HTERT RPE-1 (cell line): ENCODE results near the gene TIMM17A.

Source experiments
- in situ Hi-C: fragments of 300-500 bp; cut with MboI; formaldehyde crosslinking; loops from 4 replicates; pipeline ENCODE4 v1.14.3; 2020; ENCODE audit warnings: low sequenced_read_pairs

Gene TIMM17A

DNA sequence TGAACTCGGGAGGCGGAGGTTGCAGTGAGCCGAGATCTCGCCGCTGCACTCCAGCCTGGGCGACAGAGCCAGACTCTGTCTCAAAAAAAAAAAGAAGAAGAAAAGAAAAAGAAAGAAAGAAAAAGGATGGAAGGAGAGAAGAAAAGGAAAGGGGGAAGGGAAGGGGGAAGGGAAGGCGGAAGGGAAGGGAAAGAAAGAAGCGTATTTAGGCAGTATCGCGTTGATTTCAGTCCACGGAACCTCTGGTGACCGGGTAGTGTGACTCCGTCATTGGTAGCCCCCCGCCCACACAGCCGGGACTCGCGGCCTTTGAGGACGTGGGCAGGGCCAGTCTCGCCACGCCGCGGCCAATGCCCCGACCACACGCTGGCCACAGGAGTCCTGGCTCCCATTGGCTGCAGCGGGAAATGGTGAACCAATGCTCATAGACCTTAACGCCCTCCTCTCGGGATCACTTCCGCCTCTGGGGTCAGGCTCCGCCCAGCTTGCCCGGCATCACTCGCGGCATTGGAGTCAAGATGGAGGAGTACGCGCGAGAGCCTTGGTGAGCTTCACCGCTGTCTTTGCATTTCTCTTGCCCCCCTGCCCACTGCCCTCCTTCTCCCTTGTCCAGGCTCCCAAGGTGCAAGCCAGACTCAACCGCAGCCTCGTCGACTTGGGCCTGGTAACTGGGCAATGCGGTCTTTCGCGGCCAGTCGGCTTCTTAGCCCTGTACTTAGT lies at the start of gene TIMM17A:
TSS of gene TIMM17A (plus strand) at position 495 of the 720 bp plus-strand sequence. CDS start at position 519, 24 bp downstream.
- in situ Hi-C loops = no loop called here

GRCh38 chr1:201906336-201906735 lies 49.0 kb upstream of the TIMM17A start:
- in situ Hi-C loops = no loop called here

DNA sequence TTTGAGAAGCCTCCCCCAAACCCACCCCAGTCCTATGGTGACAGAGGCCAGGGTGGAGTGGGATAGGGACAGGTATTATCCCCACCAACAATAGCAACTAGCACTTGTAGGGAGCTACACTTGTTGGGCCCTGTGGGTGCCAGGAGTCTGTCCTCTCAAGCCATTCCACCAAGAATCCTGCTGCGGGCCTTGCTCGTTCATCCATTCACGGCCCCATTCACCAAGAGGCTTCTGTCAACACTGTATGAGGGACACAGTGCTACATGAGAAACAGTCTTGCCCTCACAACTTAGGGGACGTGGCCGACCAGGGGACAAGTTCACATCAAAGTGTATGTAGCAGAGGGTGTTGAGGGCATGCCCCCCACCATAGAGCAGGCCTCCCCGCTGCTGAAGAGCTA lies 47.7 kb upstream of the TIMM17A start:
- in situ Hi-C loops = no loop called here

DNA sequence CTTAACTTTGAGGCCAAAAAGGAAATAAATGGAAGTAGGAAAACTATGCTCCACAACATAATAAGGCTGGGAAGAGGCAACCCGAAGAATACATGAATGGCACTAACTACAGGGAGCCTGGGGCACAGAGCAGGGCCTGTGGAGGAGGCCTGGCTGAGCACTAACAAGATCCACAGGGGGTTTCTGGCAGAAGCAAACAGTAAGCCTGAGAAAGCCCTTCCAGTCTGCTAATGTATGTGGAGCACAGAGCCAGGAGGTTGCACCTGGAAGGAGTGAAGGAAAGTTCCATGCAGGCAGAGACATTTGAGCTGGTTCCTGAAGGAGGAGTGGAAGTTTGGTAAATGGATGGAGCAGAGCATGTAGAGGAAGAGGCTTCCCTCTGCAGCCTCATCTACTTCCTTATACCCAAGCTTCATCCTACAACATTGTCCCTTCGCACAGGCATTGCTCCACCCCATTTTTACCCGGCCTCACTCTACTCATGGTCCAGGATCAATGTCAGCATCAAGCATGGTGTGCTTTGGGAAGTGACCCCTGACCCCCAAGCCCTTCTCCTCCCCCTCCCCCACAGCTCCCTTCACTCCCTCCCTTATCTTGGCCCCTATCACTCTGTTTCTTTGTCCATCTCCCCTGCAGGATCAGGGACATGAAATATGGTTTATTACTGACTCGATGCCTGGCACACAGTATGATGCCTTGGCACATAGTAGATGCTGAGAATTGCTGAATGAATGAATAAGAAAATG lies 43.3 kb upstream of the TIMM17A start:
- in situ Hi-C loops = no loop called here

DNA sequence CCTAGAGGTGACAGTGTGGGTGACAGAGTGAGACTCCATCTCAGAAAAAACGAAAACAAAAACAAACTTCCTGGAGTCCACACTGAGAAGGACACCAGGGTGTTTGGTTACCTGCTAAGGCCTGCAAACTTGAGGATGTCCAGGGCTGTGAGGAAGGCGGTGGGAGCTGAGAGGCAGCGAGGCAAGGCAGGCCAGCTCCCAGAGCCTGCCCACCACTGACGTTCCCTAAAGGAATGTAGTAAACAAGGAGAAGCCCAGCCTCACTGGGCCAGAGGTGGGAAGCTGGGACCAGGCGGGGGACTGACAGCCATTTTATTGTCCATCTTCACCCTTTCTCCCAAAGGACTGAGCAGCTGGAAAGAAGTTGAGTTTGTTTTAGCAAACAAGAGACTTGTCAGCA lies 42.5 kb upstream of the TIMM17A start:
- in situ Hi-C loops = no loop called here

DNA sequence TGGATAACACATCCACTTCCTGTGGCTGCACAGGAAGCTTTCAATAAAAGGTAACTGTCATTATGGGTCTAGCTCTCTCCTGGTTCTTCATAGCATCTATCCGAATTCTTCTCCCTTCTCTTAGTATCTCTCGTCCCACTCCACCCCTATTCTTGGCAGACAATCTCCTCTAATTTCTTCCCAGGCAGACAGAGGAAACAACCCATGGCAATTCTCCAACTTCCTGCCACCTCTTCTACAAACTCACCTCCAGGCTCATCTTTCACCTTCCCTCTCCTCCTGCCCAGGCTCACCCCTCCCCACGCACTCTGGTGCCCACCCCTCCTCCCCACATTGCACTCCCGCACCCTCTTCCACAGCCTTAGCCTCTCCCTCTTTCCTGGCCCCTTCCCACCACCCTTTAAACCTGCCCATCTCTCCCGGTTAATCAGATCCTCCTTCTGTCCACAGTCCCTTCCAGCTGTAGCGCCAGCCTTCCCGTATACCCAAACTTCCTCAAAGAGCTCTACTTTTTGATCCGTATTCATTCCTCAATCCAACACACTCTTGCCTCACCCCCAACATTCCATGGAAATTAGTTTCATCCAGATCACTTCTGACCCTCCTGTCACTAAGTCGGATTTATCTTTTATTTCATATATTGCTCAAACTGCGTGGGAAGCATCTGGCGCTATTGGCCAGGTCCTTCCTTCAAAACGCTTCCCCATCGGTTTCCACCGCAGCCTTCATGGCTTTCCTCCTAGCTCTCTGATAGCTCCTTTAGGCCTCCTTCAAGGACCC lies 40.7 kb upstream of the TIMM17A start:
- in situ Hi-C loops = no loop called here

DNA sequence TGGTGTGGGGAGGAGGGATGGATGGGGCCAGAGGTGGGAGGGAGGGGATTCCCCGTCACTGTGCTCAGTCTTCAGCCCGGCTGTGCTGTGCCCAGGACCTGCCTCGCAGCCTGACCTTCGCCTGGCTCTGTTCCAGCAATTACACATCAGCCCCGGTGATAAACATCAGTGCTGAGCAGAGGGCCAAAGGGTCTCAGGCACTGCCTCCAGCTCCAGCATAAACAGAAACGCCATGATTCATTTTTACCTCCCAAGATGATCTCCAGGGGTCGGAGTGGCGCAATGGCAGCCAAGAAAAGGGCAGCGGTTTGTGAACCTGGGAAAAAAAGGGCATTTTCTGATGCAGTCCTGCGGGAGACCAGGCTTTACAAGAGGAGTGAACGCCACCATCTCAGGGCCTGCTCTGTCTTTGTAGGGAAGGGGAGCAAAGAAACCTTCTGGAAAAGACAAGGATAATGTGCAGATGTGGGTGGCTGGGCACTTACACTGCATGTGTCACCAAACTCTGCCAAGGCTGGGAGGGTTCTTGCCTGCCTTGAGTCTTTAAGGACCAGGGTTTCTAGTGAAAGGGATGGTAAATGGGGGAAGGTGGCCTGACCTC lies 38.6 kb upstream of the TIMM17A start:
- in situ Hi-C loops = no loop called here

DNA sequence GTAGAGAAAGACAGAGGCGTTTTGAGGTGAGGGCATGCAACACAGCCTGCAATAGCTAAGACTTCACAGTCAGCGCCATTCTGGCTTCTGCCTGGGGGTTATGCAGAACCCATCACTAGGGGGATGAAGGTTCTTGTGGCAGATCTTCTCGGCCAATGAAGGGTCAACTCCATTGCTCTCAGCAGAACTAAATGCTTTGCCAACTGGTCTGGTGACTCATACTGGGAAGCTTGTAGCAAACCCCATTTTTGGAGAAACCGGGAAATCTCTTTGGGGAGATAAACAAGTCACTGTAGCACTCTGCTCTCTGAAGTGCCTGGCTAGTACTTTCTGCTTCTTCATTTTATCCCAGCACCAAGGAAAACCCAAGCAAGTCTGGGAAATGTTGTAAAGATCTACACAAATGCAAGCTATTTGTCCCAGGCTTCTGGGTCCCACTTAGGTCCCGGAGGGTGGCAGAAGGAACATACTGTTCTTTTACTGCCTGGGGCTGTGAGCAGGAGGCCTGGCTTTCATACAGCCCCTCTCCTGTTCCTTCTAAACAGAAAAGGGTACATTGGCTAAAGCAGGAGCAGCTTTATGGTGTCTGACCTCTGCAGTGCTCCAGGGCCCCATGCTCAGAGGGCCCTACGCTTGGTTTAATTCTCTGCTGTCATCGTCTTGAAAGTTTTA lies 37.8 kb upstream of the TIMM17A start:
- in situ Hi-C loops = no loop called here

GRCh38 chr1:201918343-201918742 lies 37.0 kb upstream of the TIMM17A start:
- in situ Hi-C loops = no loop called here

- in situ Hi-C loops = no loop called here
These were observed 33.2 kb upstream of the TIMM17A start for GRCh38 chr1:201921952-201922558.

- in situ Hi-C loops = no loop called here
These were observed 30.1 kb upstream of the TIMM17A start for GRCh38 chr1:201925301-201925567.

DNA sequence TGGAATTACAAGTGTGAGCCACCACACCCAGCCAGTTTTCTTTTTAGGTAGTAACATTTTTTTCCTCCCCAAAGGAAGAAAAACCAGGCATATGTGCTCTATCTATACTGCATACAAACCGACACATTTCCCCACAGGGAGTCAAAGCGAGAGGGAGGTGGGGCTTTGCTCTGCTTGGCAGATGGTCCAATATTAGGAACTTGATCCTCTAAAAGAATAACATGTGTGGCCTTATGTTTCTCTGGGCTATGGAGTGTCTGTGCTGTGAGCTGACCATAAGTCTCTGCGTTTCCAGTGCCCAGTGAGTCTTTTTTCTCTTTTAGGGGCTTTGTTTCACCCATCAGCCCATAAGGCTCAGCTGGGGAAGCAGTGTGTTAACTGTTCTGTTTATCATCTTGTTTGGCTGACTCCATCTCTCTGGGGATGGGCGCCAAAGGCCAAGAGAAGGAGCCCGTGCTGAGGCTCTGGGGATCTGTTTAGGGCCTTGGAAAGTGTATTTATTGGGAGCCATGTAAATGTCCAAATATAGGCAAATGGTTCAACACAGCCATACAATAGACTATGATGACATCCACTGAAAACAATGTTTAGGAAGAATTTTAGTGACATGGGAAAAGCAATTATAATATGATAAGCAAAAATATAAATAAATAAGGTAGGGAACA lies 29.2 kb upstream of the TIMM17A start:
- in situ Hi-C loops = no loop called here

DNA sequence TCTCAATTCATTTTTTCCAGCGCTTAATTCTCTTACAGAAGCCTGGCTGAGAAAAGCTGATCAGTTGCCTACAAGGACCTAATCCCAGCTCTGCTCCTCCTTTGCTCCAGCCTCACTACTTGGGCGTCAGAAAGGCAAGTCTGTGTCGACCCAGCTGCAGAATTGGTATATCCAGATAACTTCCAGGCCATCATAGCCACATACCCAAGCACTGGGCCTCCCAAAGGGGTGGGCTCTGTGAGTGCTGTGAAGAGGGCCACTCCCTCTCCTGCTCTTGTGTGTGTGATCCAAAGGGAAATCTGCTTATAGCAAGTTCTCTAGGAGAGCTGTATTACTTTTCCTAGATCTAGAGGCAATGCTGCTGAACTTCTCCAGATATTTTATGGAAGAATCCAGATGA lies 27.0 kb upstream of the TIMM17A start:
- in situ Hi-C loops = no loop called here

DNA sequence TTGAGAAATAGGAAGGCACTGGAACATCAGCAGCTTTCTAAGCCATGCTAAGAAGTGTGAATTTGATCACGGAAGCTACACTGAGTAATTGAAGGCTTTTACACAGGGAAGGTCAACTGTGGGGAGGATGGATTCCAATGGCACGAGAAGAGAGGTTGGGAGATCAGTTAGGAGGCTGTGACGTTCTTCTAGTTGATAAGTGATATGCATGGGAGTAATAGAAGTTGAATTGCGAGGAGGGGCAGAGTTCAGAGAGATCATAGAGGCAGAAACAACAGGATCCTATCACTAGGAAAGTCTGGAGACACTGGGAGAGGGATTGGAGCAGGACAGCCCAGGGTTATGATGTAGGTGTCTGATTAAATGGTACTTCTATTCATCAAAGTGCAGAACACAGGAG lies 25.2 kb upstream of the TIMM17A start:
- in situ Hi-C loops = no loop called here

DNA sequence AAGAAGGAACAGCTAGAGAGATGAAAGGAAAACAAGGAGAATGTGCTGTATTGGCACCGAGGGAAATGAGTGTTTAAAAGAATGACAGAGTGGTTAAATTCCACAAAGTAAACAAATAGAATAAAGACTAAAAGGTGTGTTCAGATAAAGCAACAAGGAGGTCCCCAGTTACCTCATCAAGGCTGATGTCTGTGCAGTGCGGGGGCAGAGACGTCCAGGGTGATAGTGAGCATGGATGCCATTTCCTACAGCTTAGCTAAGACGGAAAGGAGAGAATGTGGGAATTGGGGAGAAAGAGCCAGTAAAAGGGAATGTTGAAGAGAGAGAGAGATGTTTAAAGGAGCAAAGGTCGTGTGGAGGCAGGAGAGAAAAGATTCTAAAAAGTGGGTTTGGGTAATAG lies 24.5 kb upstream of the TIMM17A start:
- in situ Hi-C loops = no loop called here

DNA sequence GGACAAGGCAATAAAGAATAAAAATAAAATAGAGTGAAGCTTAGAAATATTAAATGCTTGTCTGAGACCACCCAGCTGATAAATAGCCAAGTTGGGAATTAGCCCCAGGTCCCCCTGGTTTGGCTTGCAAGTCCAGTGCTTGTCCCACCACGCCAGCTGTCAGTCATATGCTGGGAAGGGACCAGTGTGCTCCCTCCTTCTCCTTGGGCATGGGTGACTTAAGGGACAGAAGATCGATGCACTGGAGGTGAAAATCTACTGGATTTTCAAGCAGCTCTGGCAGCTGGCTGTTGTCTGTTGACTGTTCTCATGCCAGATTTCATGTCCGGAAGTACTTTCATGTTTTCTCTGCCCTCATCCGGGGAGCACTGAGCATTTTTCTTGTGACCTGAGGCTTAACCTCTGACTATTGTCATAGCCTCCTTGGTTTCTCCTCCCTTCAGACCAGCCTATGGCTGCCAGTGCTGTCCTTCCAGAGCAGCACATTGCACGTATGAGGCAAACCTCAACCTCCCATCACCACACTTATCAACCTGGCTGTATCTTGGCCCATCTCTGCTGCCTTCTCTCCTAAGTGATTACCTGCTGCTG lies 21.4 kb upstream of the TIMM17A start:
- in situ Hi-C loops = no loop called here

GRCh38 chr1:201937624-201938213 lies 17.6 kb upstream of the TIMM17A start:
- in situ Hi-C loops = no loop called here

- in situ Hi-C loops = no loop called here
These were observed 16.8 kb upstream of the TIMM17A start for GRCh38 chr1:201938440-201939035.

DNA sequence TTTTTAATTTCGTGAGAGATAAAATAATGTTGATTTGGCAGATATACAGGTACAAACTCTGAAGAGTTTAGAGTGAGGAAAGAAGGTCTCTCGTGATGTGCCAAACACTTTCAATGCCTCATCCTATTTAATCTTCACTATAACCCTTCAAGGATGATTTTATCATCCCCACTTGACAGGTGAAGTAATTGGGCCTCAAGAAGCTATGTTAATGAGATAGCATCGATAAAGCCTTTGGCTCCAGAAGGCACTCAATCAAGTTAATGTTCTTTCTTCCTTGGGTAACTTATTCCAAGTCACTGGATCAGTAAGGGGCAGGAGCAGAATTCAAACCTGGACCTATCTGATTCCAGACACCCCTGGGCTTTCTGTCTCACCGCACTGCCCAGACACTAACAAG lies 16.2 kb upstream of the TIMM17A start:
- in situ Hi-C loops = no loop called here
